ENCODE results near the gene USH1C. TPM values are rescaled to one million over a fixed set of nuclear protein-coding genes. Genes with fewer than 3 reads are reported as not detected.

The USH1C gene
- total RNA-seq, 2 experiments from 2014 or later: not detected

- DNase-seq (no peak), ATAC-seq (no peak)
- Mint-ChIP-seq H3K36me3 (ENCODE audit: low read depth) (no peaks in the 10 kb centered on the region), H3K4me3 (no peak overlapping the region), H3K27me3 (ENCODE audit: low read depth) (peaks cover 11% of the 10 kb centered on the region), H3K4me1 (ENCODE audit: low read depth) (no peaks in the 10 kb centered on the region), H3K27ac (no peak overlapping the region), H3K9me3 (ENCODE audit: insufficient read depth) (no peaks in the 10 kb centered on the region)
- ChIA-PET POLR2A (interaction anchor here (0.6 kb wide), 1 partner anchor 579 kb away, joined by 3 read pairs; no protein-coding TSS in a partner anchor), CTCF (interaction anchor here (1.5 to 2.6 kb wide), 3 partner anchors 10 to 134 kb away, joined by 4 to 17 read pairs (median 4); no protein-coding TSS in a partner anchor)
Measured at GRCh38 chr11:17518366-17518765, 25.9 kb downstream of the USH1C start.

GRCh38 chr11:17517186-17517585 lies 27.0 kb downstream of the USH1C start:
- Mint-ChIP-seq H3K4me3 (no peak overlapping the region), H3K27me3 (ENCODE audit: low read depth) (peaks cover 13% of the 10 kb centered on the region), H3K4me1 (ENCODE audit: low read depth) (no peaks in the 10 kb centered on the region), H3K9me3 (ENCODE audit: insufficient read depth) (no peaks in the 10 kb centered on the region), H3K36me3 (ENCODE audit: low read depth) (no peaks in the 10 kb centered on the region), H3K27ac (no peak overlapping the region)
- POLR2A ChIA-PET: no interaction called here
- no peak for DNase-seq
- CTCF ChIA-PET: interaction anchor here (1.5 to 2.6 kb wide), 4 partner anchors 11 to 133 kb away, joined by 4 to 17 read pairs (median 4); no protein-coding TSS in a partner anchor
- ATAC-seq: no peak

GRCh38 chr11:17516551-17517150 lies 27.6 kb downstream of the USH1C start:
- Mint-ChIP-seq H3K4me3 (no peak overlapping the region), H3K27me3 (ENCODE audit: low read depth) (peaks cover 16% of the 10 kb centered on the region), H3K36me3 (ENCODE audit: low read depth) (no peaks in the 10 kb centered on the region), H3K27ac (no peak overlapping the region), H3K9me3 (ENCODE audit: insufficient read depth) (no peaks in the 10 kb centered on the region), H3K4me1 (ENCODE audit: low read depth) (no peaks in the 10 kb centered on the region)
- DNase-seq (no peak), ATAC-seq (no peak)
- ChIA-PET CTCF (interaction anchor here (1.5 to 1.9 kb wide), 3 partner anchors 12 to 133 kb away, joined by 4 to 5 read pairs (median 4); no protein-coding TSS in a partner anchor), POLR2A (no interaction called here)

- Mint-ChIP-seq H3K27me3 (ENCODE audit: low read depth) (peaks cover 18% of the 10 kb centered on the region), H3K4me1 (ENCODE audit: low read depth) (no peaks in the 10 kb centered on the region), H3K36me3 (ENCODE audit: low read depth) (no peaks in the 10 kb centered on the region), H3K27ac (no peak overlapping the region), H3K9me3 (ENCODE audit: insufficient read depth) (no peaks in the 10 kb centered on the region), H3K4me3 (no peak overlapping the region)
- CTCF ChIA-PET: interaction anchor here (1.9 kb wide), 1 partner anchor 13 kb away, joined by 5 read pairs; no protein-coding TSS in a partner anchor
- ATAC-seq (no peak), DNase-seq (no peak)
- POLR2A ChIA-PET: no interaction called here
Measured at GRCh38 chr11:17515443-17516176, 28.6 kb downstream of the USH1C start.

- CTCF ChIA-PET: interaction anchor here (1.2 kb wide), 1 partner anchor 694 kb away, joined by 3 read pairs; no protein-coding TSS in a partner anchor
- POLR2A ChIA-PET: no interaction called here
Measured at GRCh38 chr11:17514476-17514875, 29.7 kb downstream of the USH1C start.

GRCh38 chr11:17513853-17514252 lies 30.4 kb downstream of the USH1C start:
- Mint-ChIP-seq H3K4me1 (ENCODE audit: low read depth) (no peaks in the 10 kb centered on the region), H3K4me3 (no peak overlapping the region), H3K27me3 (ENCODE audit: low read depth) (peaks cover 23% of the 10 kb centered on the region), H3K36me3 (ENCODE audit: low read depth) (no peaks in the 10 kb centered on the region), H3K9me3 (ENCODE audit: insufficient read depth) (no peaks in the 10 kb centered on the region), H3K27ac (no peak overlapping the region)
- ATAC-seq (no peak), DNase-seq (no peak)
- ChIA-PET CTCF (interaction anchor here (0.8 to 3.0 kb wide), 4 partner anchors 9 to 694 kb away, joined by 3 to 10 read pairs (median 4); no protein-coding TSS in a partner anchor), POLR2A (no interaction called here)

More at GRCh38 chr11:17514476-17514875, 29.7 kb downstream of the USH1C start:
- ATAC-seq: no peak
- Mint-ChIP-seq H3K27ac (no peak overlapping the region), H3K9me3 (ENCODE audit: insufficient read depth) (no peaks in the 10 kb centered on the region), H3K36me3 (ENCODE audit: low read depth) (no peaks in the 10 kb centered on the region), H3K4me3 (no peak overlapping the region), H3K27me3 (ENCODE audit: low read depth) (peaks cover 21% of the 10 kb centered on the region), H3K4me1 (ENCODE audit: low read depth) (no peaks in the 10 kb centered on the region)
- DNase-seq: no peak

GRCh38 chr11:17512101-17512500 lies 32.1 kb downstream of the USH1C start:
- ChIA-PET CTCF (interaction anchor here (1.0 to 3.0 kb wide), 4 partner anchors 9 to 128 kb away, joined by 3 to 10 read pairs (median 7); partner anchors contain the start of gene KCNJ11), POLR2A (no interaction called here)
- no peaks in the 10 kb centered on the region for H3K9me3 Mint-ChIP-seq (ENCODE audit: insufficient read depth)
- ATAC-seq: no peak
- no peak for DNase-seq
- no peaks in the 10 kb centered on the region for H3K4me1 Mint-ChIP-seq (ENCODE audit: low read depth)
- no peaks in the 10 kb centered on the region for H3K36me3 Mint-ChIP-seq (ENCODE audit: low read depth)
- H3K27me3 Mint-ChIP-seq (ENCODE audit: low read depth): peaks cover 26% of the 10 kb centered on the region
- H3K27ac Mint-ChIP-seq: no peak overlapping the region
- no peak overlapping the region for H3K4me3 Mint-ChIP-seq

- H3K9me3 Mint-ChIP-seq (ENCODE audit: insufficient read depth): no peaks in the 10 kb centered on the region
- H3K4me3 Mint-ChIP-seq: no peak overlapping the region
- CTCF ChIA-PET: interaction anchor here (1.0 to 3.0 kb wide), 4 partner anchors 8 to 127 kb away, joined by 3 to 10 read pairs (median 7); partner anchors contain the start of gene KCNJ11
- no peak overlapping the region for H3K27ac Mint-ChIP-seq
- no peak for DNase-seq
- no peak for ATAC-seq
- H3K36me3 Mint-ChIP-seq (ENCODE audit: low read depth): no peaks in the 10 kb centered on the region
- peaks cover 26% of the 10 kb centered on the region for H3K27me3 Mint-ChIP-seq (ENCODE audit: low read depth)
- H3K4me1 Mint-ChIP-seq (ENCODE audit: low read depth): no peaks in the 10 kb centered on the region
- POLR2A ChIA-PET: no interaction called here
Measured at GRCh38 chr11:17511571-17511970, 32.6 kb downstream of the USH1C start.

GRCh38 chr11:17510507-17511206 lies 33.6 kb downstream of the USH1C start:
- ATAC-seq (no peak), DNase-seq (no peak)
- no peaks in the 10 kb centered on the region for H3K9me3 Mint-ChIP-seq (ENCODE audit: insufficient read depth)
- CTCF ChIA-PET: interaction anchor here (1.3 to 3.0 kb wide), 3 partner anchors 17 to 127 kb away, joined by 4 to 10 read pairs (median 10); partner anchors contain the start of gene KCNJ11
- H3K27ac Mint-ChIP-seq: no peak overlapping the region
- H3K4me1 Mint-ChIP-seq (ENCODE audit: low read depth): no peaks in the 10 kb centered on the region
- H3K4me3 Mint-ChIP-seq: no peak overlapping the region
- H3K36me3 Mint-ChIP-seq (ENCODE audit: low read depth): no peaks in the 10 kb centered on the region
- POLR2A ChIA-PET: no interaction called here
- peaks cover 22% of the 10 kb centered on the region for H3K27me3 Mint-ChIP-seq (ENCODE audit: low read depth)

GRCh38 chr11:17508791-17509190 lies 35.4 kb downstream of the USH1C start:
- no peaks in the 10 kb centered on the region for H3K9me3 Mint-ChIP-seq (ENCODE audit: insufficient read depth)
- POLR2A ChIA-PET: interaction anchor here (0.6 kb wide), 1 partner anchor 15 kb away, joined by 3 read pairs; no protein-coding TSS in a partner anchor

GRCh38 chr11:17508306-17508705 lies 35.9 kb downstream of the USH1C start:
- Mint-ChIP-seq H3K36me3 (ENCODE audit: low read depth) (no peaks in the 10 kb centered on the region), H3K4me3 (no peak overlapping the region), H3K9me3 (ENCODE audit: insufficient read depth) (no peaks in the 10 kb centered on the region), H3K27me3 (ENCODE audit: low read depth) (peaks cover 18% of the 10 kb centered on the region), H3K27ac (no peak overlapping the region), H3K4me1 (ENCODE audit: low read depth) (no peaks in the 10 kb centered on the region)
- no peak for DNase-seq
- no peak for ATAC-seq
- ChIA-PET CTCF (interaction anchor here (0.8 to 6.6 kb wide), 6 partner anchors 20 to 125 kb away, joined by 3 to 101 read pairs (median 4); partner anchors contain the start of gene KCNJ11), POLR2A (interaction anchor here (0.9 kb wide), 1 partner anchor 111 kb away, joined by 4 read pairs; no protein-coding TSS in a partner anchor)

More at GRCh38 chr11:17508791-17509190, 35.4 kb downstream of the USH1C start:
- no peaks in the 10 kb centered on the region for H3K36me3 Mint-ChIP-seq (ENCODE audit: low read depth)
- no peak overlapping the region for H3K4me3 Mint-ChIP-seq
- no peak overlapping the region for H3K27ac Mint-ChIP-seq
- CTCF ChIA-PET: interaction anchor here (0.8 to 6.6 kb wide), 3 partner anchors 120 to 126 kb away, joined by 3 to 101 read pairs (median 8); partner anchors contain the start of gene KCNJ11
- no peaks in the 10 kb centered on the region for H3K4me1 Mint-ChIP-seq (ENCODE audit: low read depth)
- H3K27me3 Mint-ChIP-seq (ENCODE audit: low read depth): peaks cover 18% of the 10 kb centered on the region
- DNase-seq (no peak), ATAC-seq (no peak)

Data from activated CD8-positive, alpha-beta T cell treated with anti-CD3 and anti-CD28 coated beads, Interleukin-2, amount 10 ng/mL, durations not matched to agents 7 days and 5 days (primary cell).